Measurements from ENCODE around the gene ZNF827.

DNA sequence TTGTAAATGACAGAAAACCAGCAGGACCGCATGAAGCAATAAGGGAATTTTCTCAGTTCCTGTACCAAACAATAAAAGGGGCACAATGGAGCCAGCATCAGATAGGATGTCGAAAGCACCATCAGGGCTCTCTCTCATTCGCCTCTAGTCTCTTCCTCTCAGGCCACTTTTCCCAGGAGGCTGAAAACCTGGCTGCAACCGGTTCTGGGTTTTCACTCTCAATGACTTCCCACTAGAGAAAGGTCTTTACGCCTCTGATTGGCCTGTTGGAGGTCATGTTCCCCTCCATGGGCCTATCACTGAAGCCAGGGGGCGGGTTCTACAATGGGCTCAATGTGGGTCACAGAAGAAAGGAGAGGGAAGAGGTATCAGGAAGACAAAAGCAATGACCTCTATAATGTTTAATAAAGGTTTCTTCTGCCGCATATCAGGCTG, 29.3 kb downstream of the ZNF827 start:
- TF ChIP-seq, protein P1, sequence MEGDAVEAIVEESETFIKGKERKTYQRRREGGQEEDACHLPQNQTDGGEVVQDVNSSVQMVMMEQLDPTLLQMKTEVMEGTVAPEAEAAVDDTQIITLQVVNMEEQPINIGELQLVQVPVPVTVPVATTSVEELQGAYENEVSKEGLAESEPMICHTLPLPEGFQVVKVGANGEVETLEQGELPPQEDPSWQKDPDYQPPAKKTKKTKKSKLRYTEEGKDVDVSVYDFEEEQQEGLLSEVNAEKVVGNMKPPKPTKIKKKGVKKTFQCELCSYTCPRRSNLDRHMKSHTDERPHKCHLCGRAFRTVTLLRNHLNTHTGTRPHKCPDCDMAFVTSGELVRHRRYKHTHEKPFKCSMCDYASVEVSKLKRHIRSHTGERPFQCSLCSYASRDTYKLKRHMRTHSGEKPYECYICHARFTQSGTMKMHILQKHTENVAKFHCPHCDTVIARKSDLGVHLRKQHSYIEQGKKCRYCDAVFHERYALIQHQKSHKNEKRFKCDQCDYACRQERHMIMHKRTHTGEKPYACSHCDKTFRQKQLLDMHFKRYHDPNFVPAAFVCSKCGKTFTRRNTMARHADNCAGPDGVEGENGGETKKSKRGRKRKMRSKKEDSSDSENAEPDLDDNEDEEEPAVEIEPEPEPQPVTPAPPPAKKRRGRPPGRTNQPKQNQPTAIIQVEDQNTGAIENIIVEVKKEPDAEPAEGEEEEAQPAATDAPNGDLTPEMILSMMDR (optimal IDR thresholded peaks at IDR 0.05 in 1 of 3, IDR thresholded peaks at IDR 0.05 in 1 of 3, conservative IDR thresholded peaks at IDR 0.05 in 1 of 3; ENCODE audit: extremely low read depth in 1 of 3, insufficient read depth in 2 of 3, low read length in 3 of 3), result no peak
- TF ChIP-seq EZH2 (IDR thresholded peaks at IDR 0.05; ENCODE audit: low read length), result no peak
